Kidney epithelial cell (primary cell): ENCODE measurements around the gene ABHD12B. TPM values are rescaled to one million over a fixed set of nuclear protein-coding genes. Genes with fewer than 3 reads are reported as not detected.

Experiments
- DNase-seq: peaks from one replicate; pipeline ENCODE4 v3.0.0-alpha.2; 2010; ENCODE audit warnings: low read depth
- H3K27me3 ChIP-seq: 2 replicates; pipeline ENCODE4 v1.6.0; 2011; ENCODE audit warnings: low read length; ENCODE audit not compliant: control insufficient read depth, insufficient read depth
- H3K36me3 ChIP-seq: 2 replicates; pipeline ENCODE4 v1.5.1; 2011; ENCODE audit warnings: low read length; ENCODE audit not compliant: control insufficient read depth, insufficient read depth
- H3K4me3 ChIP-seq: 2 replicates; pipeline ENCODE4 v1.5.1; 2011; ENCODE audit warnings: low read depth, mild to moderate bottlenecking, control low read depth, low read length
- CTCF ChIP-seq: IDR thresholded peaks from 2 replicates; pipeline ENCODE4 v1.5.1; 2011; ENCODE audit warnings: mild to moderate bottlenecking, moderate library complexity, low read length, control low read depth, inconsistent platforms; ENCODE audit not compliant: insufficient read depth, poor library complexity, severe bottlenecking
- total RNA-seq: library from RNA; depleted of rRNA; stranded (reverse); fragments of >200 nt; gene quantifications from 2 replicates; pipeline ENCODE4 v1.2.3, GENCODE V29; 2015

ABHD12B gene
- total RNA-seq, 1 donor from 2014 or later: not detected

- H3K36me3 ChIP-seq: no peaks in the 10 kb centered on the region
- no peaks in the 10 kb centered on the region for H3K27me3 ChIP-seq
- no peak for TF ChIP-seq CTCF
- no peak for DNase-seq
- H3K4me3 ChIP-seq: no peak overlapping the region
Measured at GRCh38 chr14:50932592-50933495, 61.0 kb downstream of the ABHD12B start.

- TF ChIP-seq CTCF: no peak
- no peaks in the 10 kb centered on the region for H3K36me3 ChIP-seq
- no peak for DNase-seq
- no peaks in the 10 kb centered on the region for H3K27me3 ChIP-seq
- no peak overlapping the region for H3K4me3 ChIP-seq
Measured at GRCh38 chr14:50935126-50936015, 63.5 kb downstream of the ABHD12B start.

GRCh38 chr14:50936016-50936340 is 64.1 kb downstream of the ABHD12B start:
- TF ChIP-seq CTCF: no peak
- H3K36me3 ChIP-seq: no peaks in the 10 kb centered on the region
- no peaks in the 10 kb centered on the region for H3K27me3 ChIP-seq
- DNase-seq: no peak
- no peak overlapping the region for H3K4me3 ChIP-seq

- H3K36me3 ChIP-seq: no peaks in the 10 kb centered on the region
- no peak for DNase-seq
- no peak overlapping the region for H3K4me3 ChIP-seq
Measured at GRCh38 chr14:50936882-50937281, 65.0 kb downstream of the ABHD12B start.

GRCh38 chr14:50937325-50937724 is 65.5 kb downstream of the ABHD12B start:
- Histone ChIP-seq H3K36me3 (no peaks in the 10 kb centered on the region), H3K4me3 (no peak overlapping the region), H3K27me3 (no peaks in the 10 kb centered on the region)
- DNase-seq: no peak
- no peak for TF ChIP-seq CTCF

More at GRCh38 chr14:50936882-50937281, 65.0 kb downstream of the ABHD12B start:
- H3K27me3 ChIP-seq: no peaks in the 10 kb centered on the region
- TF ChIP-seq CTCF: no peak
